OCI-LY1 (cell line): ENCODE measurements around the gene DNAJC30.

Experiments
- EZH2 ChIP-seq: fragments of 200-600 bp; sonication (generic), shearing (Covaris generic); IDR thresholded peaks from 2 replicates; pipeline ENCODE4 v1.8.0; 2017; ENCODE audit warnings: borderline replicate concordance, mixed run types, mild to moderate bottlenecking, antibody characterized with exemption, low read length, moderate library complexity, mixed read lengths
- TF ChIP-seq, protein P1 (sequence below): fragments of 200-600 bp; sonication (generic), shearing (Covaris generic); IDR thresholded peaks from 2 replicates; pipeline ENCODE4 v1.5.1; 2017; ENCODE audit warnings: mild to moderate bottlenecking, antibody characterized with exemption, low read length, moderate library complexity, mixed read lengths

DNA sequence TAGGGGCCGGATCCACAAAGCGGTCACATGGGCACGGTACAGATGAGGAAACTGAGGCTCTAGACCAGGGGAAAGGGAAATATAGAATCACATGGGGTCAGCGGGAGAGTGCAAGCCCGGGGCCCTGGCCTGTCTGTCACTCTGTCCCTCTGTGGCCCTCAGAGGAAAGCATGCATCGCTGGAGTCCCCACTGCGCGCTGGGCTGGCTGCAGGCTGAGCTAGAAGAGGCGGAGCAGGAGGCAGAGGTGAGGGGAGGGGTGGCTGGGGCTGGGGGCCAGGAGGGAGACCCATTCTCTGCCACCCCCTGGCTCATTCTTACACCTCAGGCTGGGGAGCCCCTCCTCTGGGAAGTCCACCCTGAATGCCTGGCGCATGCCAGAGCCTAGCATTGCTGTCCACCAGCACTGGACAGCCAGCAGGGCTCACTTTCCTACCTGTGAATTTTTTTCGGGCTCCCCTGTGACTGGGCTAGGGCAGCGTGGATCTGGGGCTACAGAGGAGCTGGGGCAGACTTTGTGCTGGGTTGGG is 13.3 kb downstream of the DNAJC30 start:
- TF ChIP-seq EZH2: no peak
- TF ChIP-seq, protein P1, sequence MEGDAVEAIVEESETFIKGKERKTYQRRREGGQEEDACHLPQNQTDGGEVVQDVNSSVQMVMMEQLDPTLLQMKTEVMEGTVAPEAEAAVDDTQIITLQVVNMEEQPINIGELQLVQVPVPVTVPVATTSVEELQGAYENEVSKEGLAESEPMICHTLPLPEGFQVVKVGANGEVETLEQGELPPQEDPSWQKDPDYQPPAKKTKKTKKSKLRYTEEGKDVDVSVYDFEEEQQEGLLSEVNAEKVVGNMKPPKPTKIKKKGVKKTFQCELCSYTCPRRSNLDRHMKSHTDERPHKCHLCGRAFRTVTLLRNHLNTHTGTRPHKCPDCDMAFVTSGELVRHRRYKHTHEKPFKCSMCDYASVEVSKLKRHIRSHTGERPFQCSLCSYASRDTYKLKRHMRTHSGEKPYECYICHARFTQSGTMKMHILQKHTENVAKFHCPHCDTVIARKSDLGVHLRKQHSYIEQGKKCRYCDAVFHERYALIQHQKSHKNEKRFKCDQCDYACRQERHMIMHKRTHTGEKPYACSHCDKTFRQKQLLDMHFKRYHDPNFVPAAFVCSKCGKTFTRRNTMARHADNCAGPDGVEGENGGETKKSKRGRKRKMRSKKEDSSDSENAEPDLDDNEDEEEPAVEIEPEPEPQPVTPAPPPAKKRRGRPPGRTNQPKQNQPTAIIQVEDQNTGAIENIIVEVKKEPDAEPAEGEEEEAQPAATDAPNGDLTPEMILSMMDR: no peak
